ENCODE results near the gene ZBTB20.

GRCh38 chr3:114331007-114331406, 816.1 kb downstream of the ZBTB20 start:
- TF ChIP-seq, protein P1, sequence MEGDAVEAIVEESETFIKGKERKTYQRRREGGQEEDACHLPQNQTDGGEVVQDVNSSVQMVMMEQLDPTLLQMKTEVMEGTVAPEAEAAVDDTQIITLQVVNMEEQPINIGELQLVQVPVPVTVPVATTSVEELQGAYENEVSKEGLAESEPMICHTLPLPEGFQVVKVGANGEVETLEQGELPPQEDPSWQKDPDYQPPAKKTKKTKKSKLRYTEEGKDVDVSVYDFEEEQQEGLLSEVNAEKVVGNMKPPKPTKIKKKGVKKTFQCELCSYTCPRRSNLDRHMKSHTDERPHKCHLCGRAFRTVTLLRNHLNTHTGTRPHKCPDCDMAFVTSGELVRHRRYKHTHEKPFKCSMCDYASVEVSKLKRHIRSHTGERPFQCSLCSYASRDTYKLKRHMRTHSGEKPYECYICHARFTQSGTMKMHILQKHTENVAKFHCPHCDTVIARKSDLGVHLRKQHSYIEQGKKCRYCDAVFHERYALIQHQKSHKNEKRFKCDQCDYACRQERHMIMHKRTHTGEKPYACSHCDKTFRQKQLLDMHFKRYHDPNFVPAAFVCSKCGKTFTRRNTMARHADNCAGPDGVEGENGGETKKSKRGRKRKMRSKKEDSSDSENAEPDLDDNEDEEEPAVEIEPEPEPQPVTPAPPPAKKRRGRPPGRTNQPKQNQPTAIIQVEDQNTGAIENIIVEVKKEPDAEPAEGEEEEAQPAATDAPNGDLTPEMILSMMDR (IDR thresholded peaks at IDR 0.05): no peak
- TF ChIP-seq POLR2A (IDR thresholded peaks at IDR 0.05): no peak

Measured in thyroid gland (tissue), 4 donors.